Fibroblast of gingiva (primary cell): ENCODE measurements around the gene MTRF1.
"Not testable (repeated sequence)": the region's sequence is repeated elsewhere in the genome, so short reads cannot be mapped to it uniquely, and the experiment has no call there.

Source experiments
- DNase-seq: peaks from one replicate; pipeline ENCODE4 v3.0.0-alpha.2; 2011; ENCODE audit warnings: low read depth

MTRF1 gene

DNA sequence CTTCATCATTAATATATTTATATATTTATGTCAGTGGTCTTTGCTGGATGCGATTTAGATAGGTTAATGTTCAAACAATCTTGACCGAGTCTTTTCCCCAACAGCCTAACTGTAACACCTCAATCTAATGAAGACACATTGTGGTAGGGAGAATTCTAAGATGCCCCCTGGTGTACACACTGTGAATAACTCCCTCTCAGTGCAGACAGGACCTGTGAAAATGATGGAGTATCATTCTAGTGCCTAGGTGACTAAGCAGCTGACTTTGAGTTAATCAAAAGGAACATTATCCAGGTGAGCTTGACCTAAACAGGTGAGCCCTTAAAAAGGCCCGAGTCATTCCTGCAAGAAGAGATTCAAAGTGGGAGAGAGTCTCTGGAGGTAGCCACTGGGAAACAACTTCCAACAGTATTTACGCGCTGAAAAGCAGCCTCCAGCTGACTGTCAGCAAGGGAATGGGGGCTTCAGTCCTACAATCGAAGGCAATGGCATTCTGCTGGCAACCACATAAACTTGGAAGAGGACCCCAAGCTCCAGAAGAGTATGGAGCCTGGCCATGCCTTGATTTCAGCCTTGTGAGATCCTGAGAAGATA is 41.0 kb downstream of the MTRF1 start:
- DNase-seq = peak; percentile 32

DNA sequence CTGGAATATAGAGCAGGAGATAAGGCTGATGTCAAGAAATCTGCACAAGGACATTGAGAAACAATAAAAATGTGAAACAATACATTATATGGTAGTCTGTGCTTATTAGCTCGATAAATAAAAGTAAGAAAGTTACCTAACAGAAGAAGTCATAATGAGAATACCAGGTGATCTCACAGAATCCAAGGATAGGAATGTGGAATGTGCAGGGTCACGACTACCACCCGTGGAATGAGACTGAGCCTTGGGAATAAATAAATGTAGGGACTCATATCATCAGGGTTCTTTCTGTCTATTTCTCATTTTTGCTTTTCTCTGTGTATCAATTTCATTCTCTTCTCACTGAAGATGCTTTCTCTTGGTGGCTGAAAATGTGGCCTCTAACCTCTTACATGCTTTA is 43.0 kb downstream of the MTRF1 start:
- no peak for DNase-seq

DNA sequence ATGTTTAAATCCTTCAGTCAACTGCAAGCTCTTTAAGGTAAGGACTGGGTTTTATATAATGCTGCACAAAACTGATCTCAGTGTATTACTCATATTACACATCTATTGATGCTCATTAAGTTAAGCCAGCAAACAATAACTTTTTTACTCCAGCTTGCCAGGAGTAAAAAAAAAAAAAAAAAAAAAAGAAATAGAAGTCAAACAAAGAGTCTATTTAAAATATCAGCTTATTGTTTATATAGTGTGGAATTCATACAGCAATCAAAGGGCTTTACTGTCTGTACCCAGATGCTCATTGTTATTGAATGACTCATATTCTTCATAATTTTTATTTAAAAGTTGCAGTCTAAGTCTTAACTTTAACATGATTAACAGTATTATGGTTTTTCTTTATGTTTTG is 47.2 kb downstream of the MTRF1 start:
- DNase-seq = peak; percentile 62

DNA sequence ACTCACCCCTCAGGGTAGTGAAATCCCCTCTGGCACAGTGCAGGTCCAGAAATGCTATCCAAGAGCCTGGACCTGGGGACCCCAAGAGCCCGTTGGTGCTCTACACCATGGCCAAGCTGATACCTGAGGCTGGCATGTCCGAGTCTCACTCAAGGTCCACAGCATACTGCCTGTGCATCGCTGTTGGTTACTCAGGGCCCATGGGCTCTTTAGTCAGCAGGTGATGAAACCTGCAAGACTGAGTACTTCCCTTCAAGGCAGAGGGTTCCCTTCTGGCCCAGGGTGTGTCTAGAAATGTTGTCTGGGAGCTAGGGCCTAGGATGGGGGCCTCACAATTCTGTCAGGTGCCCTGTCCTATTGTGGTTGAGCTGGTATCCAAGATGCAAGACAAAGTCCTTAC is 49.5 kb downstream of the MTRF1 start:
- no peak for DNase-seq

DNA sequence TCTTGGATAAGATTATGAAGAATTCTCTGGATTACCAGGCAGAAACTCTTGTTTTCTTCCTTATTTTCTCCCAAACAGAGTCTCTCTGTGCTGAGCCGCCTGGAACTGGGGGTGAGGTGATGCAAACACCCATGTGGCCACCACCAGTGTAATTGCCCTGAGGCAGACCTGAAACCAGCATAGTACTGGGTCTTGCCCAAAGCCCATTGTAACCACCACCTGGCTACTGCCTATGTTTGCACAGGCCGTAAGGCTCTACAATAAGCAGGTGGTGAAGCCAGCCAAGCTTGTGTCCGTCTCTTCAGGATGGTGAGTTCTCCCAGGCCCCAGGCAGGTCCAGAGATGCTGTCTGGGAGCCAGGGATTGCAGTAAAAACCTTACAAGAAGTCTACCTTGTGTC is 50.1 kb downstream of the MTRF1 start:
- DNase-seq = peak; percentile 11

DNA sequence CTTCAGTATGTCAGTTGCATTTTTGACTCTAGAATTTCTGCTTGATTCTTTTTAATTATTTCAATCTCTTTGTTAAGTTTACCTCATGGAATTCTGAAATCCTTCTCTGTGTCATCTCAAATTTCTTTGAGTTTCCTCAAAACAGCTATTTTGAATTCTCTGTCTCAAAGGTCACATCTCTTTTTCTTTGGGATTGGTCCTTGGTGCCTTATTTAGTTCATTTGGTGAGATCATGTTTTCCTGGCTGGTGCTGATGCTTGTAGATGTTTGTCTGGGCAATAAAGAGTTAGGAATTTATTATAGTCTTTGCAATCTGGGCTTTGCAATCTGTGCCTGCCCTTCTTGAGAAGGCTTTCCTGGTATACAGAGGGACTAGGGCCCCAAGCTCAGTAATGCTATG is 50.5 kb downstream of the MTRF1 start:
- peak; percentile 74 for DNase-seq

DNA sequence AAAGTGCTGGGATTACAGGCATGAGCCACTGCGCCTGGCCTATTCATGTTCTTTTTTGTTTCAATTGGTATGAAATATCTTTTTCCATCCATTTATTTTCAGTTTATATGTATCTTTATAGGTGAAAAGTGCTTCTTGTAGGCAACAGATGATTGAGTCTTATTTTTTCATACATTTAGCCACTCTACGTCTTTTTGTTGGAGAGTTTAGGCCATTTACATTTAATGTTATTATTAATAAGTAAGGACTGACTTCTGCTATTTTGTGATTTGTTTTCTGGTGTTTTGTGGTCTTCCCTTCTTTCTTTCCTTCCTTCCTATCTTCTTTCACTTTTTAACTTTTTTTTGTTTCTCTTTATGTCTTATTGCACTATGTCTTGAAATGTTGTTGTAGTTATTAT is 52.3 kb downstream of the MTRF1 start:
- no peak for DNase-seq

DNA sequence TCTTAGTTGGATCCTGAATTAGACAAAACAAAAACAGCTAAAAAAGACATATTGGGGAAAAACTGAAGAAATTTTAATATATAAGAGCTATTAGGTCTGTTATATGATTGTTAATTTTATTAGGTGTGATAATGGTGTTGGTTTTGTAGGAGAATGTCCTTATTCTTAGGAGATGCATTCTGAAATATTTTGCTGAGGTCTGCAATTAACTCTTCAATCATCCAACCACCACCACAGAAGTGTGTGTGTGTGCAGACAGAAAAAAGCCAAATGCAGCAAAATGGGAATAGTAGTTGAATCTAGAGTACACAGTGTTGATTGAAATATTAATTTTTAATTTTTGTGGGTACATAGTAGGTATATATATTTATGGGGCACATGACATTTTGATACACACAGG is 56.9 kb downstream of the MTRF1 start:
- DNase-seq = no peak

DNA sequence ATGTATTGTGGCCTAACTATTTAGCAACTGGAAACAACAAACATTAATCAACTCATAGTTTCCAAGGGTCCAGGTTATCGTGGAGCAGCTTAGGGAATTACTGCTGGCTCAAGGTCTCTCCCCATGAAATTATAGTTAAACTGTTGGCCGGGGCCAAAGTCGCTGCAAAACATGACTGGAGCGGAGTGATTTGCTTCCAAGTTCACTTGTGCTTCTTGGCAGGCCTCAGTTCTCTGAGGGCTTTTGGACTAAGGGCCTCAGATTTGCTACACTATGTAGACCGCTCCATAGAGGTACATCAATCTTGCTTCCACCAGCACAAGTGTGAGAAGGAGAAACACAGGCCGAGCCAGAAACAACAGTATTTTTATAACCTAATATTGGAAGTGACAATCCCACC is 59.6 kb downstream of the MTRF1 start:
- DNase-seq = no peak

DNA sequence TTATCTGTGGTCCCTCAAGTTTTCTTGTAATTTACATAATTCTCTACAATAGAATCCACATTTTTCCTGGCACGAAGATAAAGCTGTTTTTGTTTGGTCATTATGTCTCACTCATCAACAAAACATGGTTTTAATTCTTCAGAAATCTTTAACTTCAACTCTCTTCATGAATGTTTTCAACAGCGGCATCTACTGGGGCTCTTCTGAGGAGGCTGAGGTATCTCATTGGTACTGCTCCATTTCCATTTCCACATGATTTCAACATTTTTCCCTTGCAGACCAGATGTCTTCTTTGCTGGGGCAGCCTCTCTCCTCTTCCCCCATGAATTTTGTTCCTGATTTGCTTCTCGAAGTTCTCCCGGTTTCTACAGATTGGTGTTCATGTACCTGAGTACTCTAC is 63.2 kb downstream of the MTRF1 start:
- peak; percentile 79 for DNase-seq

DNA sequence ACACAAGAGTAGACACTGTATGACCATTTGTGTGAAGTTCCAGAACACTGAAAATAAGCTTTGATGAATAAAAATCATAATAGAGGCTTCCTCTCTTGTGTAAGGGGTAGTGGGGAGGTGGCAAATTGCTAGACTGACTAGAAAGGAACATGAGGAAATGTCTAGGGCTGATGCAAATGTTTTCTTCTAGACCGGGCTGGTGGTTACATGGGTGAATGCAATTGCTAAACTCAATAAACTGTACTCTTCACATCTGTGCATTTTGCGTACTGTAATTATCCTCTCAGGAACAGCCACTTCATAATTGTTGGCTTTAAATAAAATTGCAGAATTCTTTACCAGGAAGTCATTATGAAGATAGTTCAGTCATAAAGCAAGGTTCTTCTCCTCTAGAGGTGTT is 63.9 kb downstream of the MTRF1 start:
- DNase-seq = peak; percentile 90

DNA sequence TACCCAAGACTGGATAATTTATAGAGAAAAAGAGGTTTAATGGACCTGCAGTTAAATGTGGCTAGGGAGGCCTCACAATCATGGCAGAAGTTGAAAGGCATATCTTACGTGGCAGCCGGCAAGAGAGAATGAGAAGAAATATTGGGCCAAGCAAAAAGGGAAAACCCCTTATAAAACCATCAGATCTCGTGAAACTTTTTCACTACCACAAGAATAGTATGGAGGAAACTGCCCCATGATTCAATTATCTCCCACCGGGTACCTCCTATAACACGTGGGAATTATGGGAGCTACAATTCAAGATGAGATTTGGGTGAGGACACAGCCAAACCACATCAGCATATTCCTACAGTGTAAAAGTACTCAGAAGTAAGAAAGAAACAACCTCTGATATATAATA is 64.3 kb downstream of the MTRF1 start:
- DNase-seq = no peak

DNA sequence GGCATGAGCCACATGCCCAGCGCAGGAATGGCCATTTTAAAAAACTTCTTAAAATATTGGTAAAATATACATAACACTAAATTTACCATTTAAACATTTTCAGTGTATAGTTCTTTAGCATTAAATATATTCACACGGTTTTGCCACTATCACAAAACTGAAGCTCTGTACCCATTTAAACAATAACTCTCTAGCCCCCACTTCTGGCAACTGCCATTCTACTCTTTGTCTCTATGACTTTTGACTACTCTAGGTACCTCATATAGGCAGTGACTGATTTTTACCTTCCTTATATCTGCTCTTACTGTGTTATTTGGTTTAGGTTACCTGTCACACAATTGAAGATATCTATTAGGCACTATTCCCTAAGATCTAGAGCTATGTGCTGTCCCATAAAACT is 66.8 kb downstream of the MTRF1 start:
- DNase-seq = no peak

DNA sequence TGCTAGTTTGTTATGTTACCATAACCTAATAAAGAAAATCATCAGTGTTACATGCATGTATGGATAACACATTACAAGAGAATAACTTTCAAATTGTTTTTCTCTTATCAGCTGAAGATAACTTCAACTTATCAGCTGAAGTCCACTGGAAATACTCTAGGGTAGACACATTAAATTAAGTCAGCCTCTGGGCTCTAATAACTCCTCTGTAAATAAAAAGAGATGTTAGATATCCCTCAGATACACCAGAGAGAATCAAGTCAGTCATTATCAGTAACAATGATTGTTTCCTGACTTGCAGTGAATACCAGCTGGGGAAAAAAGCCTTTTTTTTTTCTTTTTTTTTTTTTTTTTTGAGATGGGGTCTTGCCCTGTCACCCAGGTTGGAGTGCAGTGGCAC is 67.4 kb downstream of the MTRF1 start:
- DNase-seq = no peak

DNA sequence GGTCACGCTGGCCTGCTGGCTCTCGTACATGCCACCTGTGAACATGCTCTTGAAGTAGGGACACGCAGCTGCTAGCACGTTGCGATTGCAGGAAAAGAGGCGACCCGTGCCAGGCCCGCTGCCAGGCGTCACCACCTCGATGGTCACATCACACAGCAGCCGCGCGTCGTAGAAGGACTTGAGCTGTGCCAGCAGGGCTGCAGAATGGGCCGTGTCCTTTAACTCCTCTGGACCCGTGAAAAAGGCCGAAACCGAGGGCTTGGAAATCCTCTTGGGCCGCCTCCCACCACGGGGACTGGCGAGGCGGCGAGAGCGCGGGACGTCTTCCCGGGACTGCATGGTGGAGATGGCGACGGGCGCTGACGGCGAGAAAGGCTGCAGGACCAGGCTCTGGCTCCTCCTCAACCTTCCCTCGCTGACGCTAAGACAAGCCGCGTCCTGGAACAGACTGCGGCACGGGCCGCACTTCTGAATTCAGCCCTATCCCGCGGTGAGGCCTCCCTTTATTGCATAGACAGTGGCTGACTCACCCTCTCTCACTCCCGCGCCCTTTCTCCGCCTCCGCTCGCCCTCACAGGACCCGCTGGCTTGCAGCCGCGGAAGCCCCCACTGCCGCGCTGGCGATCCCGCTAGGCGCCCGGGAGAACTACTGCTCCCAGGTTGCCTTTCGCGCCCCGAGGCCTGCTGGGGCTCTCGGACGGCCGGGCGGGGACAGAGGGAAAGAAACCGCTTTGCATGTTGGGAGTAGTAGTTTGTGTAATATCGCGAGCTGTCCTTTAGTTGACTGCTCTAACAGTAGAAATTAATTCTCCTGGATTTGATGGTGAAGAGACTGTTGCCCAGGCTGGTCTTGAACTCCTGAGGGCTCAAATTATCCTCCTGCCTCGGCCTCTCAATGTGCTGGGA is 69.2 kb downstream of the MTRF1 start, which contains the start of gene KBTBD7:
Gene KBTBD7, minus strand, starts transcription at position 651 of the 906 bp plus-strand sequence. Its CDS starts 312 bp downstream, at position 339.
- peak; percentile 98 for DNase-seq

DNA sequence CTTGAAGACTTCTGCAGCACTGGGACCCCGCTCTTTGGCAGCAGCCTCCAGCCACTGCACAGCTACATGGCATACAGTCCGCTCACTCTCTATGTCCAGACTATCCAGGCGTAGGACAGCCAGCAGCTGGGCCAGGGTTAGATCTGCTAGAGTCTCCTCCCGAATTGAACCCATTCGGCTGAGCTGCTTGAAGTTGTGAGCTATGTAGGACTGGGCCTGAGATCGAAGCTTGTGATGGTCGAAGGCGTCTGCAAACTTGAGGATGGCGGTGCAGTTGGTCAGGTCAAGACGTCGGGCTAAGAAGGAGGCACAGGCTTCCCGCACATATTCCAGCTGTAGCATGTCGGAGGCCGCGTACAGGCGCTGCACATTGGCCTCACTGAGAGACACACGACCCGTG is 69.9 kb downstream of the MTRF1 start:
- no peak for DNase-seq

DNA sequence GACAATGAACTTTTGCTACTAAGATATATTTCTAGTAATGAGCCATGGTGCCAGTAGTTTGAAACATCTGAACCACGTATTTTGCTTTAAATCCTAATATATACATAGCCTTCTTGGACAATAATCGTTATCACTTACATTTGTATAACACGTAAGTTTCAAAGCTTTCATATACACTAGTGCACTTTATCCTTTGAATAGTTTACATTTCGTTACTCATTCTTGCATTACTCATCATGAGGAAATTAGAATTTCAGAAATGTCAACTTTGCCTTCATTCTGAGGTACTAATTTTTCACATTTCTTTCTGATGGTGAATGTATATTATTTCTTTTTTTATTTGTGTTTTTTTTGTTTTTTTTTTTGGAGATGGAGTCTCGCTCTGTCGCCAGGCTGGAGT is 74.8 kb downstream of the MTRF1 start:
- DNase-seq = peak; percentile 60

DNA sequence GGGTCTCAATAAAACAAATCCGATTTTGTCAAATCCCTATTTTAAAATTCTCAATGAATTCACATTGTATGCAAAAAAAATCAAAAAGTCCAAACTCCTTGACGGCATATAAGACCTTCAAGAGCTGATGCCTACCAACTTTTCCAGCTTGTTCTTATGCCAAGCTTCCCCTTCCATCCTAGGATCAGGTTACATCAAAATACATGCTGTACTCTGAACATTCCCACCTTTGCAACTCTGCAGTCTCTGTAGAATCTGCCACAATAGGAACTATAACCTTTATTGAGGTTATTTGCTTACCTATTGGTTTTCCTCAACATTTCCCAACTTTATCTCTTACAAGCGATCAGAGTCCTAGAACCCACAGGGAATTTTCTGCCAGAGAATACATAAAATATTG is 76.9 kb downstream of the MTRF1 start:
- DNase-seq = no peak

DNA sequence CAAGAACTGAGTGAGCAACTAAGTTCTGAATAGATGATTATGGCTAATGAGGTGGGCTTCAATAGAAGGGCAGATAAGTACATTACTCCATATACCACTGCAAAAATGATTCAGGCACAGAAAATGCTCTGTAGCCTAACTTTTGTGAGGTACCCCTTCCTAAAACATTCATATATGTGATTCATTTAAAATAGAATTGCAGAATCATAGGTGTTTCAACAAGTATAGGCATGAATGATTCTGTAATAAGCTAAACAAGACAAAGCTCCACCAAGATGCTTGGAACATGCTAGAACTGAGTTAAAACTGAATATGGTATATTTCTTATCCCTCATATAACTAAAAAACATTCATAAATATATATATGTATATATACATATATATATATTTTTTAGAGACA is 81.1 kb downstream of the MTRF1 start:
- no peak for DNase-seq

DNA sequence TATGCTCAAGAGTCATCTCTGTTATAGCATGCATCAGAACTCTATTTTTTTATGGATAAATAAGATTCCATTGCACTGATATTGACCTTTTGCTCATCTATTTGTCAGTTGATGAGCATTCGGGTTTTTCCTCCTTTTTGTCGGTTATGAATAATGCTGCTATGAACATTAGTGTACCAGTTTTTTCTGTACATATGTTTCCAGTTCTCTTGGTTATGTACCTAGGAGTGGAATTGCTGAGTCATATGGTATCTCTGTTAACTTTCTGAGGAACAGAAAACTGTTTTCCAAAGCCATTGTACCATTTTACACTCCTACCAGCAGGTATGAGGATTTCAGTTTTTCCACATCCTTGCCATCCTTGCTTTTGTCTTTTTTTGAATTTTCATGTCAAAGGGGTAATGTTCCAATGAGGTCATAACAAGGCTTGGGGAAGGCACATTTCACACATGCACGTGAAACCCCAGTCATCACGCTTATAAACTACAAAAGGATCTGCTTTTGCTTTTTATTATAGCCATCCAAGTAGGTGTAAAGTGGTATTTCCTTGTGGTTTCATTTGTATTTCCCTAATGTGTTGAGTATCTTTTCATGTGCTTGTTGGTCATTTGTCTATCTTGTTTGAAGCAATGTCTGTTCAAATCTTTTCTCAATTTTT is 83.7 kb downstream of the MTRF1 start:
- DNase-seq = peak; percentile 66

DNA sequence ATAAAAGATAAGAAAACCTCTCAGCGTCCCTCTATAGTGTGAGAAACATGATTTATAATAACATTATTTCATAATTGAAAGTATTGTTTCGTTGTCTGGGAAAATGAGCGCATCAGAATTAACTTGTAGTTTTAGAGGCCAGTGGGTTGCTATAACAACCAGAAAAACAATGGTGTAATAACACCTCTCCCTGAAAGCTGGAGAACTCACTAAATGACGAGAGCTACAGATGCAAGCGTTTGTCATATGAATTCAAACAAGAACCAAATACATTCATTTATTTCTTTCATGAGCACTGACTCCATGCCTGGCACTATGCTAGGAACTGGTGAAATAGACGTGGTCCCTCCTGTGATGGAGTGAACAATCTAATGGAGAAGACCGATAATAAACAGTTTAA is 85.3 kb downstream of the MTRF1 start:
- peak; percentile 48 for DNase-seq

DNA sequence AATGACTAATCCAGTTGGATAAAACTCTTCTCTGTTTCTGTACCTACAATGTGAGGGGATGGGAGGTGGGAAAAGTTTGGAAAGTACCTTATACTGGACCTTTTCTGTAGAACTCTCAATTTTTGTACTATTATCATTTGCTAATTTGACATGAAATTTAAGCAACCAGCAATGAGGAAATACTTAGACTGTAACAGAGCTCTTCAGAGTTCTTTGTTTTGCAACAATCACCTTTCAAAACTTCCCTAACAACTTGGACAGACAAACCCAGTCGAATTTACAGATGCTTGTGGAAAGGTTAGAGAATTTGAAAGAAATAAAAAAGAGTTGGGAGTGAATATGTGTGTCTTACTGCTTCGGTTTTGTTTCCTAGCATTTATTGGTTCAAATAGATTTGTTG is 85.8 kb downstream of the MTRF1 start:
- DNase-seq = peak; percentile 68

DNA sequence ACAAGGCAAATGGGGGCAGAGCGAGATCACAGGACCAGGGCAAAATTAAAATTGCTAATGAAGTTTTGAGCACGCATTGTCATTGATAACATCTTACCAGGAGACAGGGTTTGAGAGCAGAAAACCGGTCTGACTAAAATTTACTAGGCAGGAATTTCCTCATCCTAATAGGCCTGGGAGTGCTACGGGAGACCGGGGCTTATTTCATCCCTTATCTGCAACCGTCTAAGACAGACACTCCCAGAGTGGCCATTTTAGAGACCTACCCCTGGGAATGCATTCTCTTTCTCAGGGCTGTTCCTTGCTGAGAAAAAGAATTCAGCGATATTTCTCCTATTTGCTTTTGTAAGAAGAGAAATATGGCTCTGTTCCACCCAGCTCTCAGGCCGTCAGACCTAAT is 87.8 kb downstream of the MTRF1 start:
- not testable (repeated sequence) for DNase-seq
